NCI-H2171 treated with DMSO at 0.1 percent for 48 hours (cell line): ENCODE data around the gene ABCA10.
"Not testable (repeated sequence)": the region's sequence is repeated elsewhere in the genome, so short reads cannot be mapped to it uniquely, and the experiment has no call there.

Source experiments
- DNase-seq: peaks from one replicate; lab custom pipeline; 2025; lab: John Stamatoyannopoulos, UW

The ABCA10 gene

GRCh38 chr17:69227541-69227940 is 1.1 kb downstream of the ABCA10 start:
- no peak for DNase-seq

DNA sequence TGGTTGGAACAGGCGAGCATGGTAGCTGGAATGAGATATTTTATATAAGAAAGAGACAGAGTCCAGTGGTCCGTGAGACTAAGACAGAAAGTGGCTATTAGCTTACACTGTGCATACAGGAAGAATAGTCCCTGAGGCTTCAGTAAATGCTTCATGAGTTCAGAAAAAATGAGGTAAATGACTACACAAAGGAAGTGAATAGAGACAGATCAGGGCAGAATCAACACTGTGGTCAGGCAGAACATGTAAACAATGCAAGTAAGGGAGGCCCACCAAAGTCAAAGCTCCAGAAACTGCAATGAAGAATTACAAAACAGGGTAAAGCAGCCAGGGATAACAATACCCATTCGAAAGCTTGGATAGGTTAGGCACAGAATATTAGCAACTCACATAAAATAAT is 4.8 kb downstream of the ABCA10 start:
- no peak for DNase-seq

- no peak for DNase-seq
Observed at GRCh38 chr17:69222707-69223258, 5.8 kb downstream of the ABCA10 start.

- DNase-seq: no peak
Observed at GRCh38 chr17:69220098-69220497, 8.5 kb downstream of the ABCA10 start.

DNA sequence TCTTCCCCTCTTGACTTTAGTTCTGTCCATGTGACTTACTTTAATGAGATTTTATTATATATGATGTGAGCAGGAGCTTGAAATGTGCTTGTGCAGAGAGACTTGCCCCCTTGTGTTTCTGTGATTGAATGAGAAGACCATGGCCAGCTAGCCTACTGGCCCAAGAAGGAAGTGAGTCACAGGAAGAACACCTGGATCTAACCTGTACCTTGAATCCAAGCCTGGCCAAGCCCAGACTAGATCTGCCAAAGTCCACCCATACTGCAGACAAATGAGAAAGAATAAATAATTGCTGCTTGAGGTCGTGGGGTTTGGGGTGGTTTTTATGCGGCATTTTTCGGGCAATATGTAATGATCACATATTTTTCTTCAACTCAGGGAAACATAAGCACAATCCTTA is 9.6 kb downstream of the ABCA10 start:
- DNase-seq: no peak

DNA sequence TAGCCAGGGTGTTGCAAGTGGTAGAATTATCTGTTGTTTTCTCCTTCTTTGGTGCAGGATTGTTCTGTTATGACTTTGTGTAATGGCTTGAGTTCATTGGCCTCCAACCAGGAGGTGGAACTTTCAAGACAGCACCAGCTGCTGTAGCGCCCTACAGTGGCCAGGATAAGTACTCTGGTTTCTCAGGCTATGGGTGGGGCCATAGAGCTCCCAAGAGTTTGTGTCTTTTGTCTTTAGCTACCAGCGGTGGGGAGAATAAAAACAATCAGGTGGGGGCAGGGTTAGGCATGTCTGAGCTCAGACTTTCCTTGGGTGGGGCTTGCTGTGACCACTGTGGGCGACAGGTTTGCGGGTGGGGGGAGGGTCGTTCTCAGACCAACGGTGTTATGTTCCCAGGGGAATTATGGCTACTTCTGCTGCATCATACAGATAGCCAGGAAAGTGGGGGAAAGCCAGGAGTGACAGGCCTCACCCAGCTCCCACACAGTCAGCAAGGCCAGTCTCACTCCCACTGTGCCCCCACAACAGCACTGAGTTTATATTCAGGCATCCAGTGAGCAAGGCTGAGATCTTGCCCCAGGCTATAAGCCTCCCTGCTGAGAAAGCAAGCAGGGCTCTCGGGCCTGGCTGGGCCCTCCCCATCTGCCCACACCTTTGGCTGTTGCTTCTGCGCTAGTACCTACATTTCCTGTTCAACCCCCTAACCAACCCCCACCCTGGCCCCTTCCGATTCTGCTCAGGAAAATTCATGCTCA is 15.4 kb downstream of the ABCA10 start:
- DNase-seq: no peak

- DNase-seq: no peak
Observed at GRCh38 chr17:69208640-69209039, 20.0 kb downstream of the ABCA10 start.

DNA sequence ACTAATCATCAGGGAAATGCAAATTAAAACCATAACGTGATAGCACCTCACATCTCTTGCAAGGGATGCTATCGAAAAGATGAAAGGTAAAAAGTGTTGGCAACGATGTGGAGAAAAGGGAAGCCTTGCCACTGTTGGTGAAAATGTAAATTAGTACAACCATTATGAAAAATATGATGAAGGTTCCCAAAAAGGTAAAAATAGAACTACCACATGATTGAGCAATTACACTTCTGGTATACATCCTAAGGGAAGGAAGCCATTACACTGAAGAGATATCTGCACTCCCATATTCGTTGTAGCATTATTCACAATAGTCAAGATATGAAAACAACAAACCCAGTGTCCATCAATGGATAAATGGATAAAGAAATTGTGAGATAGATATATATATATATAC is 21.5 kb downstream of the ABCA10 start:
- no peak for DNase-seq

DNA sequence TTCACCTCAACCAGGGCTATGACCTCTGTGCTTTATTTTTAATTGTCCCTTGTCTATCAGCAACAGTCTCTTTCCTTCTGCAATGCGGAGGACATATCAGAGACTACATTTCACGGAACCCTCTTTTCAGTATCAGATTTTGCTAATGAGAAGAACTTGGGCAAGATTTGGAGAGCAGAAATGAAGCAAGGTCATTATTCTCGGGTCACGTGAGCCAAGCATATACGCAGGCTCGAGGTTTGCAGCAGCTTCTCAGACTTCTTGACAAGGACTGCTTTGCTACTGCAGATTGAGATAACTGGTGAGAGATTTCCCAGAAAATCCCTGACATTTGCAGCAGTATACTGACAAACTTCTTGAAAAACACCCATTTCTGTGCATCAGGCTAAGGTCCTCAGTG is 30.4 kb downstream of the ABCA10 start:
- DNase-seq: no peak

GRCh38 chr17:69196105-69196653 is 32.4 kb downstream of the ABCA10 start:
- DNase-seq: not testable (repeated sequence)

DNA sequence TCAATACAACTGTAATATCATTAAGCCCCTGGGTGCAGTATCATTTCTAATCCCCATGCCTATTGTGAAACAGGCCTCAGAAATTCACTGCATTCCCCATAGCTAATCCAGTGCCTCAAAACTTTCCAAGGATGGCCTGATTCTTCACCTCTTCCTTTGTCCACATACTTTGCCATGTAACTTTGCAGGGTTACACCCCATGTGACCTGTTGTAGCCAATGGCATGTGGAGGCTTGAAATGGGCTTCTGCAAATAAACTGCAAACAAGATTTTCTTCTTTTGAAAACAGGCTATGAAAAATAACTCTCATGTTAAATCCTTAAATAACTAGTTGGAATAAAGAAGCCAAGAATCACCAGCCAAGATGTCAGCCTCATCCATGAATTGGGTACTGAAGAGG is 35.9 kb downstream of the ABCA10 start:
- no peak for DNase-seq

- DNase-seq: no peak
Observed at GRCh38 chr17:69188796-69189195, 39.8 kb downstream of the ABCA10 start.

- no peak for DNase-seq
Observed at GRCh38 chr17:69188064-69188463, 40.6 kb downstream of the ABCA10 start.

DNA sequence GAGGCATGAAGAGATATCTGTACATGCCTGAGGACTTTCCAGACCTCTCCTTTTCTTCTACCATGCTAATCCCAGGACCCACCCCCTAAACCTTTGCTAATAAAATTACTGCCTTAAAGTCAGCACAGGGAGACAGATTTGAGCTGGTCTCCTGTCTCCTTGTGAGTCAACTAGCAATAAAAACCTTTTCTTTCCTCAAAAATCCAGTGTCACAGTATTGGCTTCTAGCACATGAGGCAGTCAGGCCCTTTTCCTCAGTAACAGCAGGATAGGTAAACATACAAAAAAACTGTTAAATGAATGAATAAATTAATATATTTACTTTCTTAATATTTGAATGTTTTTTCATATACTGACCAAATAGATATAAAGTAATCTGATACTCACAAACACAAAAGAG is 41.3 kb downstream of the ABCA10 start:
- no peak for DNase-seq

DNA sequence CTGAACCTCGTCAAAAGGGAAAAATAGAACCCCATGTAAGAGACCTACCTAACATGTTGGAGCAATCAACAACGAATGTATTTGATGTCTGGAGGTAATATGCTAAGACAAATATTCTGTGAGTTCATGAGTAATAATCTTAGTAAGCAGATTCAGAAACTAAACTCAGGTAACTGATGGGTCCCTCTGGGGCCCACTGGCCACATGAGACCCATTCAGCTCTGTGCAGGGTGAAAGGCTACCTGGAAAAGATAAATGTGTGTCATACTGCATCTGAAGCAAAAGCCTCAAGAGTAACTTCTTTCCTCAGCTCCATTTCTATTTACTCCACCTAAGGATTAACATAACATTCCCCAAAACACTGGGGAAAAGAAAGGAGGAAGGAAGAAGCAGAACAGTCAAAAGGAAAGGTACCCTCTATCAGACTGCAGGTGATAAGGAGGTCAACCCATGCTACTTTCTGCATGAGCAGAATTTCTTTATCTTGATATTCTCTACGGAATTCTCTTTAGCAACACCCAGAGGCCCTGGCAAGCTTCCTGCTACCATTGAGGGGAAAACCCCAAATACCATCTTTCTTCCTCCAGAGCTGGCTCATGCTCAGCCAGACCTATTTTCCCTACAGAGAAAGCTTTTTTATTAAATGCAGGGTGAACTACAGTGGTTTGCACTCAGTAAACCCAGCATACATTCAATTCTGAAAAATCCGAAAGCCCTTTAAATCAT is 49.2 kb downstream of the ABCA10 start:
- DNase-seq: no peak

GRCh38 chr17:69176457-69176795 is 52.2 kb downstream of the ABCA10 start:
- DNase-seq: no peak

GRCh38 chr17:69175625-69176456 is 52.8 kb downstream of the ABCA10 start:
- DNase-seq: no peak

GRCh38 chr17:69175262-69175624 is 53.4 kb downstream of the ABCA10 start:
- no peak for DNase-seq

- DNase-seq: no peak
Observed at GRCh38 chr17:69173118-69173517, 55.5 kb downstream of the ABCA10 start.

GRCh38 chr17:69170377-69170776 is 58.2 kb downstream of the ABCA10 start:
- no peak for DNase-seq

GRCh38 chr17:69168642-69169041 is 60.0 kb downstream of the ABCA10 start:
- DNase-seq: not testable (repeated sequence)

- no peak for DNase-seq
Observed at GRCh38 chr17:69166957-69167356, 61.7 kb downstream of the ABCA10 start.
